Lung (tissue), 12 donors: ENCODE data around the gene MED28. TPM values are rescaled to one million over a fixed set of nuclear protein-coding genes. Genes with fewer than 3 reads are reported as not detected.

Source experiments
- ATAC-seq: fragments of 200-7000 bp; cut with Tn5 transposase; one replicate; pipeline ENCODE4 v1.9.1; 2020; ENCODE audit warnings: moderate number of reproducible peaks; ENCODE audit not compliant: insufficient read depth, low FRiP score
- DNase-seq, 3 donors: peaks; one replicate each; pipeline ENCODE4 v3.0.0-alpha.2; 2013 to 2017
- H3K27ac ChIP-seq, 2 donors: one replicate each; pipeline ENCODE4 v1.5.1; 2013; ENCODE audit warnings: mild to moderate bottlenecking in 2 of 2, moderate library complexity in 2 of 2, control low read depth in 1 of 2, inconsistent platforms in 1 of 2, low read depth in 1 of 2, low read length in 1 of 2
- H3K27me3 ChIP-seq, 3 donors: one replicate each; pipeline ENCODE4 v1.5.1; 2013; ENCODE audit warnings: low read length in 2 of 3; ENCODE audit not compliant: control insufficient read depth in 3 of 3, insufficient read depth in 3 of 3
- H3K36me3 ChIP-seq, 4 donors: one replicate each; pipeline ENCODE4 v1.5.1; 2013; ENCODE audit warnings: low read length in 4 of 4, mild to moderate bottlenecking in 1 of 4, moderate library complexity in 1 of 4; ENCODE audit not compliant: control insufficient read depth in 4 of 4, insufficient read depth in 4 of 4
- H3K4me1 ChIP-seq, 5 donors: one replicate each; pipeline ENCODE4 v1.5.1; 2013; ENCODE audit warnings: low read length in 5 of 5, mild to moderate bottlenecking in 2 of 5, moderate library complexity in 1 of 5; ENCODE audit not compliant: control insufficient read depth in 5 of 5, insufficient read depth in 5 of 5
- H3K4me3 ChIP-seq: one replicate; pipeline ENCODE4 v1.5.1; 2013; ENCODE audit warnings: mild to moderate bottlenecking, control low read depth, moderate library complexity
- H3K9ac ChIP-seq, 2 donors: one replicate each; pipeline ENCODE4 v1.5.1; 2013; ENCODE audit warnings: low read length in 2 of 2, control low read depth in 1 of 2; ENCODE audit not compliant: insufficient read depth in 1 of 2
- H3K9me3 ChIP-seq, 4 donors: one replicate each; pipeline ENCODE4 v1.5.1; 2013; ENCODE audit warnings: low read length in 3 of 4, mild to moderate bottlenecking in 1 of 4, moderate library complexity in 1 of 4; ENCODE audit not compliant: control insufficient read depth in 4 of 4, insufficient read depth in 3 of 4
- WGBS, 2 donors: extraction: QIAGEN DNeasy Blood & Tissue Kit; methylation state at CpG; one replicate each; pipeline ENCODE4 v1.1.7; 2013; 5-methylcytosine and 5-hydroxymethylcytosine counted together
- polyA plus RNA-seq, 2 donors: library from polyadenylated mRNA; stranded (reverse); fragments of 200-250 nt; gene quantifications; one replicate each; pipeline ENCODE4 v1.2.1, GENCODE V29; 2013
- total RNA-seq, 2 donors: library from RNA; depleted of rRNA in 1 of 2; stranded (reverse); fragments of >200 nt in 1 of 2; gene quantifications; one replicate each; pipeline ENCODE4 v1.2.1, GENCODE V29; 2014 to 2021
- TF ChIP-seq, protein P1 (sequence below): IDR thresholded peaks from 2 replicates; pipeline ENCODE4 v1.5.1; 2012; ENCODE audit warnings: mild to moderate bottlenecking; ENCODE audit errors: control extremely low read depth, extremely low read depth
- donor health status: control.
- donor health status: control.
- donor health status: Bipolar disorder and iron deficiency.
- donor health status: healthy.
- donor health status: DM: yes; HTN: yes; CAD: no.

The MED28 gene
- total and polyA plus RNA-seq, 4 donors: 10.8 to 45.9 (median 33.1) TPM

DNA sequence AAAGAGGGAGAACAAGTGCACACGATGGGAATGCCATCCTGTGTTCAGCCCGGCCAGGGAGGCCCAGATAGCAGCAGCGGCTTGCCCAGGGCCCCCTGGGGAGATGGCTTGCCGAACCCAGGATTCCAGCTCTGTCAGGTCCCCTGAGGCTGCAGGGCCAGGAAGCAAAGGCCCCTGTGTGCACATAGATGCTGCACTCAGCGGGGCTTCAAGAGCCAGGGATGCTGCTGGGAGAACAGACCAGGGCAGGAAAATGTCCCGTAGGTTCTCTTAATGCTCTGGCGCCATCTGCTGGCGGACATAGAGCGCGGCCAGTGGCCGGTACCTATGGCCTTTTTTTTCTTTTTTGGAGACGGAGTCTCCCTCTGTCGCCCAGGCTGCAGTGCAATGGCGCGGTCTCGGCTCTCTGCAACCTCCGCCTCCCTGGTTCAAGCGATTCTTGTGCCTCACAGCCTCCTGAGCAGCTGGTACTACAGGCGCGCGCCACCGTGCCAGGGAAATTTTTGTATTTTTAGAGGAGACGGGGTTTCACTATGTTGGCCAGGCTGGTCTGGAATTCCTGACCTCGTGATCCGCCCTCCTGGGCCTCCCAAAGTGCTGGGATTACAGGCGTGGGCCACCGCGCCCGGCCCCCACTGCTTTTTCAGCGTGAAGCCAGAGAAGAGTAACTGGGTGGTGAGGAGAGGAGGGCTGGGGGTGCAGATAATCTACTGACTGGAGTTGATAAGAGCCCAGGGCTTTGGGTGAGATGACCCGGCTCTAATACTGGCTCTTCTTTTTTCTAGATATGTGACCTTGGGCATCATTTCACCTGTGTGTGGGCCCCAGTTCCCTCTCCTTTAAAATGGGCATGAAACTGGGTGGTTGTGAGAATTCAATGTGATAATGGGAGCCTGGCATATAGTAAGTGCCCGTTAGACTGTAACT lies 22.5 kb downstream of the MED28 start:
- H3K4me1 ChIP-seq: no peaks in the 10 kb centered on the region
- no peak overlapping the region for H3K4me3 ChIP-seq
- ATAC-seq (peak; percentile 78), DNase-seq (peak; percentile 70 to 75 (median 71))
- TF ChIP-seq, protein P1, sequence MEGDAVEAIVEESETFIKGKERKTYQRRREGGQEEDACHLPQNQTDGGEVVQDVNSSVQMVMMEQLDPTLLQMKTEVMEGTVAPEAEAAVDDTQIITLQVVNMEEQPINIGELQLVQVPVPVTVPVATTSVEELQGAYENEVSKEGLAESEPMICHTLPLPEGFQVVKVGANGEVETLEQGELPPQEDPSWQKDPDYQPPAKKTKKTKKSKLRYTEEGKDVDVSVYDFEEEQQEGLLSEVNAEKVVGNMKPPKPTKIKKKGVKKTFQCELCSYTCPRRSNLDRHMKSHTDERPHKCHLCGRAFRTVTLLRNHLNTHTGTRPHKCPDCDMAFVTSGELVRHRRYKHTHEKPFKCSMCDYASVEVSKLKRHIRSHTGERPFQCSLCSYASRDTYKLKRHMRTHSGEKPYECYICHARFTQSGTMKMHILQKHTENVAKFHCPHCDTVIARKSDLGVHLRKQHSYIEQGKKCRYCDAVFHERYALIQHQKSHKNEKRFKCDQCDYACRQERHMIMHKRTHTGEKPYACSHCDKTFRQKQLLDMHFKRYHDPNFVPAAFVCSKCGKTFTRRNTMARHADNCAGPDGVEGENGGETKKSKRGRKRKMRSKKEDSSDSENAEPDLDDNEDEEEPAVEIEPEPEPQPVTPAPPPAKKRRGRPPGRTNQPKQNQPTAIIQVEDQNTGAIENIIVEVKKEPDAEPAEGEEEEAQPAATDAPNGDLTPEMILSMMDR: peak; percentile 73
- peaks cover 15 to 27% (median 19%) of the 10 kb centered on the region in 4 donors for H3K36me3 ChIP-seq
- no peak overlapping the region for H3K27ac ChIP-seq
- WGBS, 2 donors: 60 to 67% methylated on average over 32 of the region's 32 CpGs
- no peaks in the 10 kb centered on the region for H3K27me3 ChIP-seq
- H3K9me3 ChIP-seq: no peaks in the 10 kb centered on the region
- H3K9ac ChIP-seq: no peak overlapping the region

DNA sequence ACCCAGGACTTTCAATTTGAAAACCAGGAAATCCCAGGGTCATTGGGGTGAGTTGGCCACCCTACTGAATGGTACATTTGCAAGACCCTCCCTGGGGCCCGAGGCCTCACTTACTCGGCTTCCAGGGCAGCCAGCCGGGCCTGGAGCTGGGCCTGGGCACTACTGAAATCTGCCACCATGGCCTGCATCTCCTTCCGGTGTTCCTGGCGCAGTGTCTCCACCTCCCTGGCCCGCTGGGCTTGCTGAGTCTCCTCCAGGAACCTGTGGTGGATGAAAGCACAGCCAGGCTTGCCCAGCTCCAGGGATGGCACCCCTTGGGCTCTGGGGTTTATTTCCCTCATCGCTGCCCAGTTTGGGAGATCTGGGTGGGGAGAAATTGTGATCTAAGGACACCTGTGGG lies 24.7 kb downstream of the MED28 start:
- TF ChIP-seq, protein P1: no peak
- no peak for ATAC-seq
- Histone ChIP-seq H3K9me3 (no peaks in the 10 kb centered on the region), H3K36me3 (peaks cover 3 to 17% (median 4%) of the 10 kb centered on the region in 4 donors), H3K27me3 (no peaks in the 10 kb centered on the region), H3K4me3 (no peak overlapping the region), H3K27ac (no peak overlapping the region), H3K9ac (no peak overlapping the region), H3K4me1 (no peaks in the 10 kb centered on the region)
- no peak for DNase-seq
- WGBS, 2 donors: 87 to 95% methylated on average over 7 of the region's 7 CpGs

DNA sequence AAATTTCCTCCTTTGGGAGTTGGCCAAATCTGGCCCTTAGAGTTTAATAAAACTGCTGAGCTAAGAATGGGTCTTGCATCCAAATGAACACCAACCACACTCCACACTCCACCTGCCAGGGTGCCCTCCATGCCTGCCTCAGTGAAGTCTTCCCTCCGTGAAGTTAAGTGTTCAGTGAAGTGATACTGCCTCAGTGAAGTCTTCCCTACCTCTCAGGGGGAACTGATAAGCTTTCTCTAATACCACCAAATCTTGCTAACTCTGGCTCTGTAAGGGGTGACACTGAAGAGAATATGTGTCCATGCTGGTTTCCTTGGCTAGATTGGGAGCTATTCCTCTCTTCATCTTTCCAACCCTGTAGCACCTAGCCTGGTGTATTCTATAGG lies 27.9 kb downstream of the MED28 start:
- DNase-seq: no peak
- H3K4me3 ChIP-seq: no peak overlapping the region
- H3K27ac ChIP-seq: no peak overlapping the region
- no peaks in the 10 kb centered on the region for H3K4me1 ChIP-seq
- peaks cover 0 to 8% (median 0%) of the 10 kb centered on the region in 4 donors for H3K36me3 ChIP-seq
- TF ChIP-seq, protein P1: no peak
- ATAC-seq: no peak
- 93 to 100% methylated on average over 1 of the region's 1 CpG for WGBS, 2 donors
- H3K9ac ChIP-seq: no peak overlapping the region
- H3K9me3 ChIP-seq: no peaks in the 10 kb centered on the region
- no peaks in the 10 kb centered on the region for H3K27me3 ChIP-seq
